Heart left ventricle (tissue), 16 donors: Measurements from ENCODE around the gene MAPKAPK3. TPM values are rescaled to one million over a fixed set of nuclear protein-coding genes. Genes with fewer than 3 reads are reported as not detected.

ENCODE experiments used
- ATAC-seq, 4 donors: fragments of 200-7000 bp; cut with Tn5 transposase; one replicate each; pipeline ENCODE4 v1.9.1; 2020 to 2022; ENCODE audit warnings: moderate library complexity in 4 of 4, mild to moderate bottlenecking in 3 of 4, moderate number of reproducible peaks in 1 of 4
- DNase-seq, 5 donors: peaks; one replicate each; pipeline ENCODE4 v3.0.0-alpha.2; 2020
- H3K27ac ChIP-seq, 12 donors: fragments of 200-600 bp; sonication (generic) in 4 of 12; one replicate each; pipeline versions ENCODE4 v1.5.0 to v1.8.0; 2016 to 2022; ENCODE audit warnings: mild to moderate bottlenecking in 2 of 12
- H3K27me3 ChIP-seq, 9 donors: fragments of 200-600 bp; sonication (generic) in 2 of 9; one replicate each; pipeline versions ENCODE4 v1.5.1 to v1.8.0; 2016 to 2022; ENCODE audit warnings: mild to moderate bottlenecking in 3 of 9
- H3K36me3 ChIP-seq, 9 donors: fragments of 200-600 bp; sonication (generic) in 2 of 9; one replicate each; pipeline versions ENCODE4 v1.5.0 to v1.8.0; 2018 to 2022; ENCODE audit warnings: mild to moderate bottlenecking in 2 of 9
- H3K4me1 ChIP-seq, 12 donors: fragments of 200-600 bp; sonication (generic) in 4 of 12; one replicate each; pipeline versions ENCODE4 v1.5.0 to v1.8.0; 2016 to 2022; ENCODE audit warnings: mild to moderate bottlenecking in 3 of 12
- H3K4me3 ChIP-seq, 12 donors: fragments of 200-600 bp; sonication (generic) in 4 of 12; one replicate each; pipeline versions ENCODE4 v1.5.0 to v1.8.0; 2017 to 2022; ENCODE audit warnings: mild to moderate bottlenecking in 9 of 12, moderate library complexity in 4 of 12
- H3K9me3 ChIP-seq, 12 donors: fragments of 200-600 bp; sonication (generic) in 4 of 12; one replicate each; pipeline versions ENCODE4 v1.5.0 to v1.8.0; 2016 to 2022; ENCODE audit warnings: mild to moderate bottlenecking in 1 of 12
- CTCF ChIP-seq, 12 donors: fragments of 200-600 bp; sonication (generic) in 4 of 12; IDR thresholded peaks; one replicate each; pipeline versions ENCODE4 v1.5.0 to v1.8.0; 2018 to 2022; ENCODE audit warnings: antibody characterized with exemption in 12 of 12, mild to moderate bottlenecking in 5 of 12
- POLR2A ChIP-seq, 2 donors: fragments of 450-650 bp; IDR thresholded peaks; one replicate each; pipeline ENCODE4 v1.6.1; 2017; ENCODE audit warnings: antibody characterized with exemption in 2 of 2, mild to moderate bottlenecking in 2 of 2, moderate library complexity in 2 of 2
- WGBS, 4 donors: extraction: QIAGEN DNeasy Blood & Tissue Kit in 2 of 4; methylation state at CpG; one replicate each; pipeline versions ENCODE4 v1.1.5 to v1.1.7; 2013 to 2018; 5-methylcytosine and 5-hydroxymethylcytosine counted together
- intact Hi-C, 10 donors: fragments of 100-400 bp; cut with DNase I; formaldehyde crosslinking; loops; one replicate each; pipeline versions ENCODE4 v1.11.1 to v1.14.2; 2022
- polyA plus RNA-seq, 2 donors: library from polyadenylated mRNA; stranded (reverse); fragments of 200-250 nt; gene quantifications; one replicate each; pipeline ENCODE4 v1.2.3, GENCODE V29; 2013
- total RNA-seq, 9 donors: library from RNA; depleted of rRNA in 2 of 9; stranded (reverse); fragments of >200 nt in 2 of 9; fragmentation: NEBNext Ultra II Directional in 3 of 9; extraction: Animal tissue kit (Norgen Biotek cat#: 25700) in 3 of 9; gene quantifications; one replicate each; pipeline versions ENCODE4 v1.1.0 to v1.2.4, GENCODE V29; 2016 to 2023
- donor health status: ischemic (EF 13 %, LVEDD 7.1; RV severe dilation, severe dysfunction).
- donor health status: healthy with polysubstance abuse.
- donor health status: DM: no; HTN: yes; CAD: no.
- donor health status: DM: no; HTN: no; CAD: no.
- donor health status: ischemic (EF 25% LVEDD 6.9; RV normal size, moderate dysfunction).
- donor health status: ischemic (EF 25% LVEDD 5.7; RV mildly dilated, moderate dysfunction).
- donor health status: healthy.
- donor health status: DM: yes; HTN: yes; CAD: no.
- donor health status: ischemic (EF 35%, LVEDD 5.7; RV mildly dilated, moderate dysfunction).
- donor health status: nonischemic (EF 11% LVEDD 7.7; RV severe dilation, severe dysfunction).
- donor health status: DM: yes; HTN: yes; CAD: no.
- donor health status: PGD.
- donor health status: ischemic (EF 29% LVEDD 5.4; RV normal size, mild dysfunction).
- donor health status: nonischemic (EF 23%, LVEDD 6.1; RV moderate dilation, normal function).

The MAPKAPK3 gene
- total and polyA plus RNA-seq, 11 donors = 226 to 398 (median 287) TPM

GRCh38 chr3:50672656-50673055 lies 55.7 kb downstream of the MAPKAPK3 start:
- DNase-seq = no peak

DNA sequence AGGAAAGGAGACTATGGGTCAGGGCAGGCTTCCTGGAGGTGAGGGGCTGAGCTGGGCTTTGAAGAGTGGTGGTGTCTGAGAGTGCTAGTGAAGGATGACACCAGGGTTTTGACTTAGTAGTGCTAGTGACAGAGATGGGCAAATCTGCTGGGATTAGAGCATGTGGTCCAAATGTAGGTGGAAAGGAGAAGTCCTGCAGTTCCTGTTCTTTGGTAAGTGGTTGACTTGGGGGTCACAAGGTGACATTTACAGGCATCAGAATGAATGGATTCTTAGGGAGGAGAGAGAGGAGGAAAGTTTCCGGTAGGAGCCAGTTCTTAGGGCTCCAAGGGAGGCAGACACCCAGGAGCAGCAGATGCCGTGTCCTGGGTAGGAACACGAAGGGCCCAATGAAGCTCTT lies 57.0 kb downstream of the MAPKAPK3 start:
- WGBS, 4 donors = 42 to 61% (median 53%) methylated on average over 3 of the region's 3 CpGs
- Histone ChIP-seq H3K27ac (no peak overlapping the region), H3K9me3 (no peaks in the 10 kb centered on the region), H3K4me1 (peaks cover 0 to 12% (median 1%) of the 10 kb centered on the region in 12 donors), H3K36me3 (no peaks in the 10 kb centered on the region), H3K27me3 (peaks cover 2 to 55% (median 28%) of the 10 kb centered on the region in 9 donors), H3K4me3 (no peak overlapping the region)
- DNase-seq (no peak), ATAC-seq (no peak)
- intact Hi-C loops = loop anchor here in 4 of 10 donors (10.0 kb wide), 3 partner anchors 201 to 711 kb away; partner anchors contain the start of gene MANF (in 1 of the 4)
- TF ChIP-seq POLR2A (IDR thresholded peaks at IDR 0.05) (no peak), CTCF (IDR thresholded peaks at IDR 0.05) (no peak)

More at GRCh38 chr3:50672656-50673055, 55.7 kb downstream of the MAPKAPK3 start:
- peaks cover 0 to 12% (median 1%) of the 10 kb centered on the region in 12 donors for H3K4me1 ChIP-seq
- peaks cover 2 to 44% (median 20%) of the 10 kb centered on the region in 9 donors for H3K27me3 ChIP-seq
- no peak overlapping the region for H3K27ac ChIP-seq
- intact Hi-C loops = loop anchor here in 4 of 10 donors (10.0 kb wide), 3 partner anchors 202 to 712 kb away; partner anchors contain the start of gene MANF (in 1 of the 4)
- TF ChIP-seq CTCF (IDR thresholded peaks at IDR 0.05) = no peak
- TF ChIP-seq POLR2A (IDR thresholded peaks at IDR 0.05) = no peak
- WGBS, 4 donors = 88 to 89% (median 88%) methylated on average over 3 of the region's 3 CpGs
- ATAC-seq = no peak
- H3K9me3 ChIP-seq = no peaks in the 10 kb centered on the region
- H3K4me3 ChIP-seq = no peak overlapping the region
- no peaks in the 10 kb centered on the region for H3K36me3 ChIP-seq

DNA sequence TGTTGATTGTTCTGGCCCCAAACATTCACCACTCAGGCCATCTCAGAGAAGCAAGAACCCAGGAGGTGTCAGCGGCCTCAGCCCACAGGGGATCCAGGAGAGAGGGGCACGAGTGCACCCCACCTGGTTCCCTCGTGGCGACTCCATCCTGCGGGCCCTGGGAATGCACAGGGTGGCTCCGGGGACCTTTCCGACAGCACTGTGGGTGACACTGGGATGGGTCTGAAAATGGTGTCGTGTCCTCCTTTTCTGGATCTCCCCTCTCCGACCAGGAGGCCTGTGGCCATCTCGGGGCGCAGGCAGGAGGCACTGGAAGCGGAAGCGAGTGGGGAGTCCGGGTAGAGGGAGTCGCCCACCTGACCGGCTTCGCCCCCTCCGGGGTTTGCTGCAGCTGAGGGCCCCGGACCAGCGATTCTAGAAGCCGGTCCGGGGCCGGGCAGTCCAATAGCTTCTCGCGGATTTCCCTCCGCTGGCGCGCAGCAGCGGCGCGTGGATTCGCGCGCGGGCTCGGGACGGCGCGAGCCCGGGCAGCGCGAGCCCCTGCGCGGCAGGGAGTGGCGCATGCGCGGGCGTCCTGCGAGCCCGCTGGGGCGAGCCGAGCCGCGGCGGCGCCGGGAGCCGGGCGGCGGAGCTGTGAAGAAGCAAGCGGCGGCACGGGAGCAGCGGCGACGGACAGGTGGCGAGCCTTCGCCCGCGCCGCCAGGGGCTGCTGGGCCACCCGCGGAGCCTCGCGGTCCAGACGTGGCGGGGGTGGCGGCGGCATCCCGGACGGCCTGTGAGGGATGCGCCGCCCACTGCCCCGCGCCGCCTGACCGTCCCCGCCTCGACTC lies 57.6 kb downstream of the MAPKAPK3 start, which contains the start of gene DOCK3:
Gene DOCK3, plus strand, starts transcription at position 579 of the 830 bp plus-strand sequence. CDS start 337 bp downstream, outside the sequence.
- TF ChIP-seq CTCF (IDR thresholded peaks at IDR 0.05) (no peak), POLR2A (IDR thresholded peaks at IDR 0.05) (no peak)
- Histone ChIP-seq H3K36me3 (no peaks in the 10 kb centered on the region), H3K4me1 (peaks cover 0 to 12% (median 1%) of the 10 kb centered on the region in 12 donors), H3K27ac (peak within 1 kb of the TSS in 2 of 12 donors; percentile 42 to 60), H3K27me3 (peaks cover 2 to 61% (median 34%) of the 10 kb centered on the region in 9 donors), H3K9me3 (no peaks in the 10 kb centered on the region), H3K4me3 (peak within 1 kb of the TSS; percentile 14 to 82 (median 55))
- WGBS, 4 donors = 3% methylated on average over 47 to 89 of the region's 89 CpGs; no CpG with 5 or more reads in 1 of the 4 donors
- intact Hi-C loops = loop anchor here in 4 of 10 donors (10.0 kb wide), 3 partner anchors 200 to 710 kb away; partner anchors contain the start of gene MANF (in 1 of the 4)
- DNase-seq (peak; percentile 41 to 81 (median 62)), ATAC-seq (peak; percentile 66 to 94 (median 88))
